GM12878 (cell line): ENCODE results near the gene AQP11. TPM values are rescaled to one million over a fixed set of nuclear protein-coding genes. Genes with fewer than 3 reads are reported as not detected.

ENCODE experiments used
- ATAC-seq: fragments of 200-7000 bp; cut with Tn5 transposase; 3 replicates; pipeline ENCODE4 v1.9.1; 2020; ENCODE audit warnings: mild to moderate bottlenecking, moderate library complexity
- BruUV-seq: library from RNA; stranded (reverse); fragments of 400-500 nt; replicated peaks from 2 replicates; lab custom pipeline; 2021; lab: Mats Ljungman, UMichigan
- CTCF ChIA-PET: fragments of 300-600 bp; sonication (Branson Sonifier 250); formaldehyde crosslinking; extraction: SDS; loops from one replicate; lab custom pipeline; 2021; ENCODE audit warnings: inconsistent platforms; lab: Yijun Ruan, JAX
- POLR2A ChIA-PET: fragments of 350-600 bp; formaldehyde crosslinking; extraction: SDS; loops from one replicate; lab custom pipeline; 2021; ENCODE audit warnings: inconsistent platforms; lab: Charles Lee
- RAD21 ChIA-PET: fragments of 300-600 bp; sonication (Branson Sonifier 250); formaldehyde crosslinking; loops from one replicate; lab custom pipeline; 2023; ENCODE audit warnings: antibody characterized with exemption; ENCODE audit not compliant: unreplicated experiment; lab: Charles Lee
- SMC1A ChIA-PET: fragments of 300-600 bp; sonication (Branson Sonifier 250); formaldehyde crosslinking; loops from one replicate; lab custom pipeline; 2023; ENCODE audit not compliant: unreplicated experiment, uncharacterized antibody; lab: Charles Lee
- DNase-seq: peaks from one replicate; pipeline ENCODE4 v3.0.0-alpha.2; 2011; ENCODE audit warnings: low read depth, low spot score
- FAIRE-seq: peaks from 3 replicates; lab custom pipeline; 2011; peaks lifted over from hg19 to GRCh38; lab: Jason Lieb, UNC
- H2AFZ ChIP-seq: 2 replicates; pipeline ENCODE4 v1.6.0; 2011; ENCODE audit warnings: low read depth, low read length, control low read depth; ENCODE audit not compliant: control insufficient read depth
- H3K27ac ChIP-seq: 2 replicates; pipeline ENCODE4 v1.5.1; 2011; ENCODE audit warnings: control low read depth; ENCODE audit not compliant: control insufficient read depth, insufficient read depth
- H3K27me3 ChIP-seq, 2 experiments: replicated peaks in 1 of 2; 2 replicates each; pipeline versions ENCODE4 v1.6.0 to v1.6.1; 2011; ENCODE audit warnings: low read length in 1 of 2; ENCODE audit not compliant: control insufficient read depth in 2 of 2, insufficient read depth in 2 of 2
- H3K36me3 ChIP-seq, 2 experiments: 2 replicates each; pipeline ENCODE4 v1.5.1; 2011; ENCODE audit warnings: low read length in 1 of 2; ENCODE audit not compliant: control insufficient read depth in 2 of 2, insufficient read depth in 2 of 2
- H3K4me1 ChIP-seq: 2 replicates; pipeline ENCODE4 v1.6.1; 2011; ENCODE audit warnings: mild to moderate bottlenecking, low read length, moderate library complexity, mixed read lengths; ENCODE audit not compliant: control insufficient read depth, insufficient read depth
- H3K4me2 ChIP-seq: 2 replicates; pipeline ENCODE4 v1.6.0; 2011; ENCODE audit warnings: control low read depth; ENCODE audit not compliant: control insufficient read depth, insufficient read depth
- H3K4me3 ChIP-seq: fragments of 200-600 bp; sonication (generic); 2 replicates; pipeline ENCODE4 v1.5.1; 2016
- H3K79me2 ChIP-seq: 2 replicates; pipeline ENCODE4 v1.6.0; 2011; ENCODE audit warnings: low read length; ENCODE audit not compliant: control insufficient read depth, insufficient read depth
- H3K9ac ChIP-seq: 2 replicates; pipeline ENCODE4 v1.8.0; 2011; ENCODE audit warnings: low read length, control low read depth, mixed read lengths; ENCODE audit not compliant: control insufficient read depth, insufficient read depth
- H3K9me3 ChIP-seq: replicated peaks from 3 replicates; pipeline ENCODE4 v1.5.1; 2011; ENCODE audit warnings: mild to moderate bottlenecking, low read length; ENCODE audit not compliant: control insufficient read depth, insufficient read depth
- H4K20me1 ChIP-seq: 2 replicates; pipeline ENCODE4 v1.6.0; 2011; ENCODE audit not compliant: control insufficient read depth, insufficient read depth
- CBFB ChIP-seq: IDR thresholded peaks from 2 replicates; pipeline ENCODE4 v1.6.1; 2016; ENCODE audit warnings: antibody characterized with exemption, low read depth
- FOXK2 ChIP-seq: fragments of 450-650 bp; IDR thresholded peaks from 2 replicates; pipeline ENCODE4 v1.6.1; 2017; ENCODE audit warnings: mild to moderate bottlenecking, moderate library complexity
- IRF3 ChIP-seq: fragments of 450-650 bp; IDR thresholded peaks from 2 replicates; pipeline ENCODE4 v1.6.1; 2014; ENCODE audit warnings: mild to moderate bottlenecking
- MXI1 ChIP-seq: fragments of 150-350 bp; IDR thresholded peaks from 2 replicates; pipeline ENCODE4 v1.6.1; 2011; ENCODE audit warnings: low read depth, mild to moderate bottlenecking, inconsistent platforms, low read length, improper control_type of control experiment
- NFYA ChIP-seq: IDR thresholded peaks from 2 replicates; pipeline ENCODE4 v1.6.1; 2011; ENCODE audit warnings: low read depth, mild to moderate bottlenecking, low read length, improper control_type of control experiment, borderline replicate concordance
- NR2C2 ChIP-seq: IDR thresholded peaks from 2 replicates; pipeline ENCODE4 v1.6.1; 2011; ENCODE audit warnings: borderline replicate concordance, low read depth; ENCODE audit not compliant: control insufficient read depth, insufficient read length
- NR2F1 ChIP-seq: fragments of 450-650 bp; conservative IDR thresholded peaks from 2 replicates; pipeline ENCODE4 v1.6.1; 2017; ENCODE audit warnings: mild to moderate bottlenecking
- PKNOX1 ChIP-seq: fragments of 450-650 bp; IDR thresholded peaks from 2 replicates; pipeline ENCODE4 v1.6.1; 2016; ENCODE audit warnings: mild to moderate bottlenecking
- PML ChIP-seq: IDR thresholded peaks from 2 replicates; pipeline ENCODE4 v1.6.1; 2012; ENCODE audit warnings: low read length, inconsistent platforms
- POLR2A ChIP-seq: IDR thresholded peaks from 2 replicates; pipeline ENCODE4 v1.6.1; 2011; ENCODE audit warnings: low read depth, mild to moderate bottlenecking, low read length
- STAT1 ChIP-seq: fragments of 450-650 bp; conservative IDR thresholded peaks from 2 replicates; pipeline ENCODE4 v1.6.1; 2014; ENCODE audit warnings: antibody characterized with exemption, mild to moderate bottlenecking
- TBL1XR1 ChIP-seq: IDR thresholded peaks from 2 replicates; pipeline ENCODE4 v1.6.1; 2012; ENCODE audit warnings: low read depth, low read length, improper control_type of control experiment
- TCF3 ChIP-seq: IDR thresholded peaks from 2 replicates; pipeline ENCODE4 v1.6.1; 2012; ENCODE audit warnings: low read depth, mild to moderate bottlenecking, low read length, borderline replicate concordance; ENCODE audit not compliant: insufficient read depth
- ZNF207 ChIP-seq: fragments of 450-650 bp; IDR thresholded peaks from 2 replicates; pipeline ENCODE4 v1.6.1; 2014; ENCODE audit warnings: antibody characterized with exemption, mild to moderate bottlenecking, borderline replicate concordance
- in situ Hi-C: fragments of 300-500 bp; cut with MboI; formaldehyde crosslinking; loops from 9 replicates; pipeline ENCODE4 v1.14.3; 2018; ENCODE audit warnings: mixed read lengths
- intact Hi-C: fragments of 100-400 bp; cut with micrococcal nuclease; formaldehyde crosslinking; loops from one replicate; pipeline ENCODE4 v1.14.2; 2022; ENCODE audit not compliant: unreplicated experiment
- polyA plus RNA-seq, 11 experiments: library from polyadenylated mRNA; depleted of rRNA in 4 of 11; unstranded in 6 of 11; stranded (reverse) in 5 of 11; fragments of >200 nt; fragmentation: Nextera tagmentation in 4 of 11; fragmentation: Illumina TruSeq in 1 of 11; extraction: Ambion mirVana in 4 of 11; extraction: Trizol in 1 of 11; gene quantifications; 1 replicate in 1 of 11; 2 replicates in 10 of 11; pipeline versions ENCODE4 v1.2.1 to v1.2.3, GENCODE V29; 2011 to 2016; ENCODE audit warnings: inconsistent platforms in 2 of 11, missing spikeins in 2 of 11, low read depth in 1 of 11
- total RNA-seq, 4 experiments: library from RNA; depleted of rRNA in 3 of 4; stranded (reverse); fragments of >200 nt in 3 of 4; fragmentation: Illumina TruSeq in 1 of 4; extraction: Trizol in 1 of 4; gene quantifications; 2 replicates each; pipeline versions ENCODE4 v1.2.1 to v1.2.3, GENCODE V29; 2013 to 2021
- TF ChIP-seq, protein P1 (sequence below): IDR thresholded peaks from 2 replicates; pipeline ENCODE4 v1.6.1; 2012; ENCODE audit warnings: low read depth, low read length, improper control_type of control experiment
- TF ChIP-seq, protein P2 (sequence below): IDR thresholded peaks from 2 replicates; pipeline ENCODE4 v1.6.1; 2011; ENCODE audit warnings: low read depth, low read length, improper control_type of control experiment, borderline replicate concordance

The AQP11 gene
- total and polyA plus RNA-seq, 10 of the 15 experiments (the other 5 are each of a cell fraction or from before 2014, with no cell fraction given): 0.14 to 2.1 (median 0.54) TPM

DNA sequence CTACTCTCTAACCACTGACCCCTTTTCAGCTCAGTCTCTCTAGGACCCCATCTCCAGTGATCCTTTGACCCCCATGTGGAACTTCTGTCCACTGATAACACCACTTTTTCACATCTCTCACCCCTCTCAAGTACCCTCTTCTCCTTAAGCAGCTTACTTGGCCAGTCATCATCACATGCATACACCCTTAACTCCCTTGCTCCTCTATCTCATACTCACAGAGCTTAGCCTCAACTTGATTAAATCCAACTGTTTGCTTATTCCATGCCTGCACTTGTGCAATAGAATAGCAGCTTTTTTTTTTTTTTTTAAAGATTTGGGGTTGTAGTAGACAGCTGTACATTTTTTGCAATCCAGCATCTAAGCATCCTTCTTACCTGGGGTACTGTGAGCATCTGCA is 22.2 kb downstream of the AQP11 start:
- POLR2A ChIA-PET: interaction anchor here (0.5 to 0.6 kb wide), 2 partner anchors 19 to 397 kb away, joined by 3 to 4 read pairs; no protein-coding TSS in a partner anchor
- no TSS peak for BruUV-seq
- TF ChIP-seq TCF3: no peak
- no peak for TF ChIP-seq NR2C2
- TF ChIP-seq FOXK2: no peak
- no peak for TF ChIP-seq NFYA
- TF ChIP-seq POLR2A: no peak
- no peak for TF ChIP-seq IRF3
- no peak for TF ChIP-seq MXI1
- no peak for TF ChIP-seq PML
- no peak for TF ChIP-seq NR2F1
- TF ChIP-seq, protein P1, sequence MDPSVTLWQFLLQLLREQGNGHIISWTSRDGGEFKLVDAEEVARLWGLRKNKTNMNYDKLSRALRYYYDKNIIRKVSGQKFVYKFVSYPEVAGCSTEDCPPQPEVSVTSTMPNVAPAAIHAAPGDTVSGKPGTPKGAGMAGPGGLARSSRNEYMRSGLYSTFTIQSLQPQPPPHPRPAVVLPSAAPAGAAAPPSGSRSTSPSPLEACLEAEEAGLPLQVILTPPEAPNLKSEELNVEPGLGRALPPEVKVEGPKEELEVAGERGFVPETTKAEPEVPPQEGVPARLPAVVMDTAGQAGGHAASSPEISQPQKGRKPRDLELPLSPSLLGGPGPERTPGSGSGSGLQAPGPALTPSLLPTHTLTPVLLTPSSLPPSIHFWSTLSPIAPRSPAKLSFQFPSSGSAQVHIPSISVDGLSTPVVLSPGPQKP: no peak
- no peak for TF ChIP-seq CBFB
- no peak for TF ChIP-seq TBL1XR1
- no peak for TF ChIP-seq ZNF207
- TF ChIP-seq STAT1: no peak
- TF ChIP-seq, protein P2, sequence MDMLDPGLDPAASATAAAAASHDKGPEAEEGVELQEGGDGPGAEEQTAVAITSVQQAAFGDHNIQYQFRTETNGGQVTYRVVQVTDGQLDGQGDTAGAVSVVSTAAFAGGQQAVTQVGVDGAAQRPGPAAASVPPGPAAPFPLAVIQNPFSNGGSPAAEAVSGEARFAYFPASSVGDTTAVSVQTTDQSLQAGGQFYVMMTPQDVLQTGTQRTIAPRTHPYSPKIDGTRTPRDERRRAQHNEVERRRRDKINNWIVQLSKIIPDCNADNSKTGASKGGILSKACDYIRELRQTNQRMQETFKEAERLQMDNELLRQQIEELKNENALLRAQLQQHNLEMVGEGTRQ: no peak
- TF ChIP-seq PKNOX1: no peak

More for the DNA sequence above, 22.2 kb downstream of the AQP11 start:
- ChIA-PET SMC1A (interaction anchor here (0.6 to 1.6 kb wide), 2 partner anchors 9 to 541 kb away, joined by 3 to 8 read pairs; no protein-coding TSS in a partner anchor), RAD21 (no interaction called here), CTCF (interaction anchor here (0.6 to 2.2 kb wide), 4 partner anchors 8 to 479 kb away, joined by 3 to 8 read pairs (median 6); no protein-coding TSS in a partner anchor)
- DNase-seq: no peak
- no peak for ATAC-seq
- no peak overlapping the region for H3K4me3 ChIP-seq
- no peaks in the 10 kb centered on the region for H3K4me1 ChIP-seq
- in situ Hi-C loops (no loop called here), intact Hi-C loops (loop anchor here (10.0 kb wide), 2 partner anchors 137 to 237 kb away; partner anchors contain the start of gene PAK1)
- FAIRE-seq: no peak
- H3K79me2 ChIP-seq: no peaks in the 10 kb centered on the region
- no peak overlapping the region for H3K4me2 ChIP-seq
- H3K27ac ChIP-seq: no peak overlapping the region
- no peaks in the 10 kb centered on the region for H4K20me1 ChIP-seq
- no peaks in the 10 kb centered on the region for H3K9me3 ChIP-seq
- H3K36me3 ChIP-seq: peaks cover 0 to 11% of the 10 kb centered on the region in 2 experiments; a peak in 1 of 4 replicates
- H2AFZ ChIP-seq: no peak overlapping the region
- H3K9ac ChIP-seq: no peak overlapping the region
- no peaks in the 10 kb centered on the region for H3K27me3 ChIP-seq
